Right atrium auricular region (tissue), 2 donors: Measurements from ENCODE around the gene TNS3. TPM values are rescaled to one million over a fixed set of nuclear protein-coding genes. Genes with fewer than 3 reads are reported as not detected.
"Not testable (repeated sequence)": the region's sequence is repeated elsewhere in the genome, so short reads cannot be mapped to it uniquely, and the experiment has no call there.

ENCODE experiments used
- DNase-seq: peaks from one replicate; pipeline ENCODE4 v3.0.0-alpha.2; 2019; ENCODE audit warnings: low spot score
- H3K27ac ChIP-seq, 2 donors: fragments of 200-600 bp; sonication (generic); 1 replicate in 1 of 2; 2 replicates in 1 of 2; pipeline ENCODE4 v1.5.1; 2016 to 2019
- H3K27me3 ChIP-seq, 2 donors: fragments of 200-600 bp; sonication (generic); one replicate each; pipeline versions ENCODE4 v1.5.1 to v1.6.0; 2017 to 2019
- H3K36me3 ChIP-seq: fragments of 200-600 bp; sonication (generic); one replicate; pipeline ENCODE4 v1.5.1; 2016
- H3K4me1 ChIP-seq, 2 donors: fragments of 200-600 bp; sonication (generic); one replicate each; pipeline versions ENCODE4 v1.5.1 to v1.6.0; 2017 to 2019
- H3K4me3 ChIP-seq, 2 donors: fragments of 200-600 bp; sonication (generic); 1 replicate in 1 of 2; 2 replicates in 1 of 2; pipeline ENCODE4 v1.5.1; 2017 to 2019; ENCODE audit warnings: mild to moderate bottlenecking in 1 of 2, moderate library complexity in 1 of 2
- H3K9me3 ChIP-seq, 2 donors: fragments of 200-600 bp; sonication (generic); one replicate each; pipeline ENCODE4 v1.5.1; 2019
- CTCF ChIP-seq, 2 donors: fragments of 200-600 bp; sonication (generic); IDR thresholded peaks; one replicate each; pipeline ENCODE4 v1.5.1; 2019; ENCODE audit warnings: antibody characterized with exemption in 2 of 2
- total RNA-seq, 2 donors: library from RNA; depleted of rRNA; stranded (reverse); fragments of >200 nt; gene quantifications; one replicate each; pipeline ENCODE4 v1.1.0, GENCODE V29; 2016

TNS3 gene
- total RNA-seq, 2 donors from 2014 or later: 39.7 to 44.4 TPM

- Histone ChIP-seq H3K27ac (no peak overlapping the region), H3K9me3 (no peaks in the 10 kb centered on the region), H3K36me3 (no peaks in the 10 kb centered on the region), H3K4me3 (no peak overlapping the region), H3K27me3 (no peaks in the 10 kb centered on the region), H3K4me1 (peaks cover 0 to 24% of the 10 kb centered on the region in 2 donors)
- no peak for DNase-seq
- TF ChIP-seq CTCF (IDR thresholded peaks at IDR 0.05): no peak
Measured at GRCh38 chr7:47446871-47447466, 134.9 kb downstream of the TNS3 start.

GRCh38 chr7:47444376-47445098 lies 137.4 kb downstream of the TNS3 start:
- TF ChIP-seq CTCF (IDR thresholded peaks at IDR 0.05): peak; percentile 33 to 59
- Histone ChIP-seq H3K4me3 (no peak overlapping the region), H3K4me1 (peaks cover 0 to 26% of the 10 kb centered on the region in 2 donors), H3K27me3 (no peaks in the 10 kb centered on the region), H3K27ac (no peak overlapping the region), H3K9me3 (no peaks in the 10 kb centered on the region), H3K36me3 (no peaks in the 10 kb centered on the region)
- no peak for DNase-seq

GRCh38 chr7:47443049-47443448 lies 138.9 kb downstream of the TNS3 start:
- no peak for TF ChIP-seq CTCF (IDR thresholded peaks at IDR 0.05)
- DNase-seq: no peak
- no peaks in the 10 kb centered on the region for H3K9me3 ChIP-seq
- H3K27ac ChIP-seq: no peak overlapping the region
- no peaks in the 10 kb centered on the region for H3K27me3 ChIP-seq
- peaks cover 0 to 26% of the 10 kb centered on the region in 2 donors for H3K4me1 ChIP-seq
- H3K36me3 ChIP-seq: peaks cover 14% of the 10 kb centered on the region
- no peak overlapping the region for H3K4me3 ChIP-seq

DNA sequence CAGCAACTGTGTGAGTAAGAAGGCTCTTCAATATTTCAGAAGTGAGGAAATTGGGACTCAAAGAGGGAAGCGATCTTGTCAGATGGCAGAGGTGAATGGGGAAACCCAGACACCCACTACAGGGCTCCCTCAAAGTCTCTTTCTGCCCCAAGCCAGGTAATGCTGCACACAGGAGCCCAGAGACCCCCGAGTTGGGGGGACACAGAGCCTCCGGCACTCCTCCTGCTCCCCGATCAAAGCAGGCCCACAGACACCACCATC lies 139.4 kb downstream of the TNS3 start:
- Histone ChIP-seq H3K27me3 (no peaks in the 10 kb centered on the region), H3K4me1 (peaks cover 0 to 26% of the 10 kb centered on the region in 2 donors), H3K4me3 (no peak overlapping the region), H3K9me3 (no peaks in the 10 kb centered on the region), H3K27ac (no peak overlapping the region), H3K36me3 (peaks cover 14% of the 10 kb centered on the region)
- no peak for TF ChIP-seq CTCF (IDR thresholded peaks at IDR 0.05)
- no peak for DNase-seq

- H3K4me1 ChIP-seq: peaks cover 0 to 23% of the 10 kb centered on the region in 2 donors
- peaks cover 14% of the 10 kb centered on the region for H3K36me3 ChIP-seq
- no peak overlapping the region for H3K27ac ChIP-seq
- DNase-seq: no peak
- no peaks in the 10 kb centered on the region for H3K9me3 ChIP-seq
- no peak for TF ChIP-seq CTCF (IDR thresholded peaks at IDR 0.05)
- no peaks in the 10 kb centered on the region for H3K27me3 ChIP-seq
- H3K4me3 ChIP-seq: no peak overlapping the region
Measured at GRCh38 chr7:47441796-47442604, 139.9 kb downstream of the TNS3 start.

DNA sequence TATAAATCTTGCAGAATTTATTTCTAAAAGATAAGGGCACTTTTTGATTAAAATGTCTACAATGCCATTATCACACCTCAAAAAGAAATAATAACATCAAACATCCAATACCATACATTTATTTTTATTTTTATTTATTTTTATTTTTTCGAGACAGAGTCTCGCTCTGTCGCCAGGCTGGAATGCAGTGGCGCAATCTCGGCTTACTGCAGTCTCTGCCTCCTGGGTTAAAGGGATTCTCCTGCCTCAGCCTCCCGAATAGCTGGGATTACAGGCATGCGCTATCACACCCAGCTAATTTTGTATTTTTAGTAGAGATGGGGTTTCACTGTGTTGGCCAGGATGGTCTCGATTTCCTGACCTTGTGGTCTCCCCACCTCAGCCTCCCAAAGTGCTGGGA lies 140.9 kb downstream of the TNS3 start:
- Histone ChIP-seq H3K4me1 (peaks cover 0 to 18% of the 10 kb centered on the region in 2 donors), H3K36me3 (peaks cover 14% of the 10 kb centered on the region)
- not testable (repeated sequence) for DNase-seq

More for the DNA sequence above, 140.9 kb downstream of the TNS3 start:
- not testable (repeated sequence) for H3K4me3 ChIP-seq, H3K27ac ChIP-seq, H3K9me3 ChIP-seq, H3K27me3 ChIP-seq
